T-helper 17 cell (primary cell): ENCODE measurements around the gene KLHL26. TPM values are rescaled to one million over a fixed set of nuclear protein-coding genes. Genes with fewer than 3 reads are reported as not detected.

Experiments used
- ATAC-seq: fragments of 150-1000 bp; cut with Tn5 transposase; 2 replicates; pipeline ENCODE4 v1.10.0; 2021; ENCODE audit warnings: mild to moderate bottlenecking, moderate library complexity
- DNase-seq, 3 donors: peaks; one replicate each; pipeline versions ENCODE4 v3.0.0 to v3.0.0-alpha.2; 2020 to 2021
- H3K9me3 ChIP-seq: one replicate; pipeline ENCODE4 v1.7.0; 2013; ENCODE audit warnings: low read length, mild to moderate bottlenecking; ENCODE audit not compliant: control insufficient read depth, poor library complexity, severe bottlenecking
- H3K27ac Mint-ChIP-seq: one replicate; pipeline ENCODE4 v1.8.0; 2022; ENCODE audit warnings: mild to moderate bottlenecking, moderate library complexity, mixed read lengths
- H3K27me3 Mint-ChIP-seq: one replicate; pipeline ENCODE4 v1.8.0; 2022; ENCODE audit warnings: mixed read lengths
- H3K36me3 Mint-ChIP-seq: one replicate; pipeline ENCODE4 v1.8.0; 2022; ENCODE audit warnings: low read depth, mixed read lengths
- H3K4me1 Mint-ChIP-seq: one replicate; pipeline ENCODE4 v1.8.0; 2022; ENCODE audit warnings: mild to moderate bottlenecking, mixed read lengths
- H3K4me3 Mint-ChIP-seq: one replicate; pipeline ENCODE4 v1.8.0; 2022; ENCODE audit warnings: mild to moderate bottlenecking, moderate library complexity, mixed read lengths
- total RNA-seq, 4 donors: library from RNA in 2 of 4; stranded (reverse) in 2 of 4; gene quantifications; one replicate each; pipeline ENCODE4 v1.2.3 and lab custom pipeline; 2022 to 2026

KLHL26 gene
- total RNA-seq, 2 donors from 2014 or later, result 13.0 to 17.9 TPM

GRCh38 chr19:18663940-18664530, 27.2 kb downstream of the KLHL26 start:
- no peaks in the 10 kb centered on the region for H3K9me3 ChIP-seq
- no peaks in the 10 kb centered on the region for H3K27me3 Mint-ChIP-seq
- H3K4me1 Mint-ChIP-seq, result peaks cover 8% of the 10 kb centered on the region
- H3K27ac Mint-ChIP-seq, result no peak overlapping the region
- DNase-seq (no peak), ATAC-seq (peak; percentile 52)
- H3K4me3 Mint-ChIP-seq, result no peak overlapping the region
- no peaks in the 10 kb centered on the region for H3K36me3 Mint-ChIP-seq

DNA sequence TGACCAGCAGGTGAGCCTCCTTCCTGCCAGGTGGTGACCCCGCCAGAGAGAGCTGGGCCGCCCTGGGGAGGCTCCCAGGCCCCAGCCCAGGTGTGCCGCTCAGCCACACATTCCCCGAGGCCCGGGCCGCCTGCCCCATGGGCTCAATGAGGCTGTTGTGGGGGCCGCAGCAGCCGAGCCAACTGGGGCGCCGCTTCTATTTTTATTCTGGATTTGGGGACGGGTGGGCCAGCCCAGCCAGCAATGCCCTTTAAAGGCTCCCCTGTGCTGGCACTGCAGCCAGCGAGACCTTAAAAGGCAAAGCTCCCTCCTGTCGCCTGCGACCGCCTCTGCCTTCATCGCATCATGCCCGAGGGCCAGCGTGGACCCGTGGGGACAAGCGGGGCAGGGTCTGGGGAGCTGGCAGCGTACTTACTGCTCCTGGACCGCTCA, 29.0 kb downstream of the KLHL26 start:
- ATAC-seq (no peak), DNase-seq (no peak)
- no peaks in the 10 kb centered on the region for H3K9me3 ChIP-seq
- Mint-ChIP-seq H3K4me1 (peaks cover 4% of the 10 kb centered on the region), H3K27me3 (no peaks in the 10 kb centered on the region), H3K4me3 (no peak overlapping the region), H3K36me3 (no peaks in the 10 kb centered on the region), H3K27ac (no peak overlapping the region)

DNA sequence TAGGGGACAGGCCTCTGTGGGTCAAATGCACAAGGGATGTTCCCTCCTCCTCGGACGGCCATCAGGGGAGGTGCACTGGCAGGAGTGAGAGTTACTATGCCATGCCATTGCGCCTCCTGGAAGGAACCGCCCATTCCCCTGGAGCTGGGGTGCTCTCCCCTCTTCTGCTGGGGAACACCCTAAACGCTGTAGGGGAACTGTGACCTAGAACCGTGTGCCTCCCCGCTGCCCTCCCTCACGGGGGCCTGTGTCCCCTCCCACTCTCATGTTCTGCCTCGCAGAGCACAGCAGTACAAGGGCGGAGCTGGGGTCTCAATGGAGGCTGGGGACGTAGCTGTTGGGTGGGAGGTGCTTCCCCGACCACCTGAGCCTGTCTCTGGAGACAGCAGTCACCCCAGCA, 29.5 kb downstream of the KLHL26 start:
- Mint-ChIP-seq H3K4me3 (no peak overlapping the region), H3K27me3 (no peaks in the 10 kb centered on the region), H3K4me1 (peaks cover 2% of the 10 kb centered on the region), H3K36me3 (no peaks in the 10 kb centered on the region), H3K27ac (no peak overlapping the region)
- no peak for ATAC-seq
- no peak for DNase-seq
- H3K9me3 ChIP-seq, result no peaks in the 10 kb centered on the region

GRCh38 chr19:18666784-18667183, 30.0 kb downstream of the KLHL26 start:
- ATAC-seq (no peak), DNase-seq (no peak)
- Mint-ChIP-seq H3K4me1 (no peaks in the 10 kb centered on the region), H3K36me3 (no peaks in the 10 kb centered on the region), H3K27me3 (no peaks in the 10 kb centered on the region), H3K4me3 (no peak overlapping the region), H3K27ac (no peak overlapping the region)
- no peaks in the 10 kb centered on the region for H3K9me3 ChIP-seq

- H3K4me1 Mint-ChIP-seq, result no peaks in the 10 kb centered on the region
- ATAC-seq (no peak), DNase-seq (no peak)
- H3K9me3 ChIP-seq, result no peaks in the 10 kb centered on the region
- no peak overlapping the region for H3K27ac Mint-ChIP-seq
- peak overlapping the region; percentile 31 for H3K4me3 Mint-ChIP-seq
- H3K36me3 Mint-ChIP-seq, result no peaks in the 10 kb centered on the region
- H3K27me3 Mint-ChIP-seq, result no peaks in the 10 kb centered on the region
Measured at GRCh38 chr19:18667531-18668251, 30.9 kb downstream of the KLHL26 start.

- ATAC-seq, result no peak
- Mint-ChIP-seq H3K27ac (no peak overlapping the region), H3K4me3 (no peak overlapping the region), H3K4me1 (no peaks in the 10 kb centered on the region), H3K36me3 (no peaks in the 10 kb centered on the region), H3K27me3 (no peaks in the 10 kb centered on the region)
- H3K9me3 ChIP-seq, result no peaks in the 10 kb centered on the region
- no peak for DNase-seq
Measured at GRCh38 chr19:18668252-18668631, 31.4 kb downstream of the KLHL26 start.

DNA sequence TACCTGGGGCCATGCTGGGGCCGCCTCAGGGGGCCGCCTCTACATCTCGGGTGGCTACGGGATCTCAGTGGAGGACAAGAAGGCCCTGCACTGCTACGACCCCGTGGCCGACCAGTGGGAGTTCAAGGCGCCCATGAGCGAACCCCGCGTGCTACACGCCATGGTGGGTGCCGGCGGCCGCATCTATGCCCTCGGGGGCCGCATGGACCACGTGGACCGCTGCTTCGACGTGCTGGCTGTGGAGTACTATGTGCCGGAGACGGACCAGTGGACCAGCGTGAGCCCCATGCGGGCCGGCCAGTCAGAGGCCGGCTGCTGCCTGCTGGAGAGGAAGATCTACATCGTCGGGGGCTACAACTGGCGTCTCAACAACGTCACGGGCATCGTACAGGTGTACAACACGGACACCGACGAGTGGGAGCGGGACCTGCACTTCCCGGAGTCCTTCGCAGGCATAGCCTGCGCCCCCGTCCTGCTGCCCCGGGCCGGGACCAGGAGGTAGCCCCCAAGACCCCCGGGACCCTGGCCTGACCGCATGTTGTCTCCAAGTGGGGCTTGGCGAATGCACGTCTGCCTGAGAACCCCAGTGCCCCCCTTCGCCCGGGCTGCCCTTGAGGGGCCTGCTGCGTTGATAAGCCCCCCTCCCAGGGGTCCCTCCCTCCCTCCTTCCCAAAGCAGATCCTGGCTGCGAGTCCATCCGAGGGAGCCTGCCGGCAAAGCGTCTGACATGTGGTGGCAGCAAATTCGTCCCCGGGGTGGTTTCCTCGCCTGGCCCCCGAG, 32.1 kb downstream of the KLHL26 start:
- no peaks in the 10 kb centered on the region for H3K27me3 Mint-ChIP-seq
- H3K4me3 Mint-ChIP-seq, result no peak overlapping the region
- no peaks in the 10 kb centered on the region for H3K36me3 Mint-ChIP-seq
- ATAC-seq (no peak), DNase-seq (no peak)
- no peaks in the 10 kb centered on the region for H3K4me1 Mint-ChIP-seq
- H3K27ac Mint-ChIP-seq, result peak overlapping the region; percentile 19
- no peaks in the 10 kb centered on the region for H3K9me3 ChIP-seq

GRCh38 chr19:18669524-18669817, 32.6 kb downstream of the KLHL26 start:
- no peak overlapping the region for H3K4me3 Mint-ChIP-seq

GRCh38 chr19:18669883-18670282, 33.1 kb downstream of the KLHL26 start:
- ATAC-seq (no peak), DNase-seq (no peak)
- Mint-ChIP-seq H3K27me3 (no peaks in the 10 kb centered on the region), H3K27ac (peak overlapping the region; percentile 19), H3K4me1 (no peaks in the 10 kb centered on the region), H3K36me3 (no peaks in the 10 kb centered on the region), H3K4me3 (no peak overlapping the region)
- H3K9me3 ChIP-seq, result no peaks in the 10 kb centered on the region

More at GRCh38 chr19:18669524-18669817, 32.6 kb downstream of the KLHL26 start:
- no peak for DNase-seq
- H3K4me1 Mint-ChIP-seq, result no peaks in the 10 kb centered on the region
- peak overlapping the region; percentile 19 for H3K27ac Mint-ChIP-seq
- no peak for ATAC-seq
- H3K36me3 Mint-ChIP-seq, result no peaks in the 10 kb centered on the region
- no peaks in the 10 kb centered on the region for H3K27me3 Mint-ChIP-seq
- H3K9me3 ChIP-seq, result no peaks in the 10 kb centered on the region

- peak overlapping the region; percentile 19 for H3K27ac Mint-ChIP-seq
Measured at GRCh38 chr19:18670312-18670711, 33.5 kb downstream of the KLHL26 start.

DNA sequence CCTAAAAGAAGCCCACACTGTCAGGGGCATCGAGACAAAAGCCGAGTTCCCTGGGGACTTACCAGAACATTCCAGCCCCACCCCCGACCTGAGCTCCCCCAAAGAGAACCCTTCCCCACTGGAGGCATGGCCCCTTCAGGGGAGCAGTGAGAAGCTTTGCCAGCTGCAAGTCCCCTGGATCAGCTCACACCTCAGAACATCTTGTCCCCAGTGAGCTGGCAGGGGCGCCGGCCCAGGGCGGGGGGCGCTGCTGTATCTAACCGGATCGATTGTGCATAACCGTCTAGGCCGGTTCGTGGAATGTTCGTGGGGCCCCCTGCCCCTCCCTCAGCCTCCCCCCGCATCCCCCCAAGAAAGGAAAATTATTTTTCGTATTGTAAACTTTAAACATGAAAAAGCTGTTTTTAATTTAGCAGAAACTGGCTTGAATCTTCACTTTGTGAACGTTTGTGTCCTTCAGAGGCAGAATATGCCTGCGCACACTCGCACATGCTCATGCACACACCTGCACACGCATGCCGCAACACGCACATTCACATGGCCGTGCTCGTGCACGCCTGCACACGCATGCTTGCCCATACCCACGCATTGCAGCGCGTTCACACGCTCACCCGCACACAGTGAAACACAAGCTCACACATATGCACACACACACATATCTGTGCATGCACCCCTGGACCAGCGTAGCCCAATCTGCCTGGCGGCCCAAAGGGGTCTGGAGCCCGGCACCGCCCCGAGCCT, 34.6 kb downstream of the KLHL26 start:
- H3K27ac Mint-ChIP-seq, result no peak overlapping the region
- DNase-seq (no peak), ATAC-seq (no peak)
- no peaks in the 10 kb centered on the region for H3K9me3 ChIP-seq
- no peaks in the 10 kb centered on the region for H3K36me3 Mint-ChIP-seq
- H3K4me3 Mint-ChIP-seq, result no peak overlapping the region
- H3K4me1 Mint-ChIP-seq, result no peaks in the 10 kb centered on the region
- H3K27me3 Mint-ChIP-seq, result no peaks in the 10 kb centered on the region

More at GRCh38 chr19:18670312-18670711, 33.5 kb downstream of the KLHL26 start:
- Mint-ChIP-seq H3K36me3 (no peaks in the 10 kb centered on the region), H3K4me3 (no peak overlapping the region), H3K27me3 (no peaks in the 10 kb centered on the region), H3K4me1 (no peaks in the 10 kb centered on the region)
- DNase-seq, result no peak
- H3K9me3 ChIP-seq, result no peaks in the 10 kb centered on the region
- no peak for ATAC-seq

DNA sequence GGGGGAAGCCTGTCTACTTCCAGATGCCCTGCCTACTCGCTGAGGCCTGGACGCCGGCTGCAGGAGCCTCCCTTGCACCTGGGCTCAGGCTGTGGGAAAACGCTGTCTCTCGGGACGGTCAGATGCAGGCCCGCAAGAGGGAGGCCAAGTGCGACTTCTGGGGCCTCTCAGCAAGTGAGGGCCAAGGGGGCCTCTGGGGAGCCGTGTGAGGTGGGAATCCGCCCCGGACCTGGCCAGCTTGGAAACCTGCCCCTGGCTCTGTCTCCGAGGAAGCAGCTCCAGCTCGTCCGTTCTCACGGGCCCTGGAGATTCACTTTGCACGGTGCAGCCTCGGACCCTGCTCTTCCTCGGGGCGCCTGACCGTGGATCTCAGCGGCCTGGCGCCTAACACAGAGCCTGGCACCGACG, 35.2 kb downstream of the KLHL26 start:
- Mint-ChIP-seq H3K36me3 (no peaks in the 10 kb centered on the region), H3K27ac (no peak overlapping the region), H3K27me3 (no peaks in the 10 kb centered on the region), H3K4me1 (no peaks in the 10 kb centered on the region), H3K4me3 (no peak overlapping the region)
- no peaks in the 10 kb centered on the region for H3K9me3 ChIP-seq
- ATAC-seq (no peak), DNase-seq (no peak)
